IMR-90 (cell line): ENCODE results near the gene MRC1. TPM values are rescaled to one million over a fixed set of nuclear protein-coding genes. Genes with fewer than 3 reads are reported as not detected.

Experiments used
- ATAC-seq: fragments of 200-7000 bp; cut with Tn5 transposase; 2 replicates; pipeline ENCODE4 v1.9.1; 2020; ENCODE audit warnings: low read depth, mild to moderate bottlenecking, moderate library complexity
- BruUV-seq: library from RNA; stranded (reverse); fragments of 400-500 nt; replicated peaks from 2 replicates; lab custom pipeline; 2021; lab: Mats Ljungman, UMichigan
- CTCF ChIA-PET: fragments of 300-600 bp; formaldehyde crosslinking; extraction: SDS; loops from one replicate; lab custom pipeline; 2021; ENCODE audit warnings: antibody characterized with exemption; lab: Yijun Ruan, JAX
- POLR2A ChIA-PET: fragments of 300-600 bp; sonication (Branson Sonifier 250); formaldehyde crosslinking; loops from one replicate; lab custom pipeline; 2022; ENCODE audit warnings: antibody characterized with exemption; ENCODE audit not compliant: unreplicated experiment; lab: Charles Lee
- DNase-seq: peaks from one replicate; pipeline ENCODE4 v3.0.0; 2013
- H2AFZ ChIP-seq: replicated peaks from 2 replicates; pipeline ENCODE3; 2013; ENCODE audit warnings: low read length, mild to moderate bottlenecking; ENCODE audit not compliant: poor library complexity
- H2AK5ac ChIP-seq: 2 replicates; pipeline ENCODE4 v1.6.1; 2013; ENCODE audit warnings: low read depth, low read length, inconsistent platforms
- H2AK9ac ChIP-seq: replicated peaks from 2 replicates; pipeline ENCODE3; 2013; ENCODE audit warnings: mild to moderate bottlenecking, low read depth, low read length, moderate library complexity; ENCODE audit not compliant: poor library complexity
- H2BK120ac ChIP-seq: 2 replicates; pipeline ENCODE4 v1.6.1; 2013; ENCODE audit warnings: low read depth, low read length, inconsistent platforms
- H2BK15ac ChIP-seq: 3 replicates; pipeline ENCODE4 v1.6.1; 2013; ENCODE audit warnings: low read depth, low read length, inconsistent platforms
- H2BK20ac ChIP-seq: 2 replicates; pipeline ENCODE4 v1.6.1; 2013; ENCODE audit warnings: low read depth, mild to moderate bottlenecking, inconsistent platforms, low read length, moderate library complexity
- H2BK5ac ChIP-seq: 2 replicates; pipeline ENCODE4 v1.6.1; 2013; ENCODE audit warnings: mild to moderate bottlenecking, low read depth, low read length, inconsistent platforms; ENCODE audit not compliant: poor library complexity, severe bottlenecking
- H3K14ac ChIP-seq: replicated peaks from 2 replicates; pipeline ENCODE4 v1.6.1; 2013; ENCODE audit warnings: low read depth, low read length, inconsistent platforms
- H3K18ac ChIP-seq: 2 replicates; pipeline ENCODE4 v1.6.1; 2013; ENCODE audit warnings: low read depth, low read length, control low read depth
- H3K23ac ChIP-seq: 2 replicates; pipeline ENCODE4 v1.6.1; 2013; ENCODE audit warnings: low read depth, low read length, inconsistent platforms
- H3K27ac ChIP-seq: 2 replicates; pipeline ENCODE4 v1.5.1; 2013; ENCODE audit warnings: mild to moderate bottlenecking, control low read depth, low read length; ENCODE audit not compliant: insufficient read depth
- H3K27me3 ChIP-seq: 2 replicates; pipeline ENCODE4 v1.6.1; 2013; ENCODE audit warnings: low read length; ENCODE audit not compliant: control insufficient read depth, insufficient read depth
- H3K36me3 ChIP-seq: 2 replicates; pipeline ENCODE4 v1.6.1; 2013; ENCODE audit warnings: low read length, mixed read lengths; ENCODE audit not compliant: control insufficient read depth, insufficient read depth
- H3K4ac ChIP-seq: 2 replicates; pipeline ENCODE4 v1.6.1; 2013; ENCODE audit warnings: low read depth, low read length, inconsistent platforms
- H3K4me1 ChIP-seq: 2 replicates; pipeline ENCODE4 v1.6.1; 2013; ENCODE audit warnings: low read length, mixed read lengths; ENCODE audit not compliant: control insufficient read depth, insufficient read depth
- H3K4me2 ChIP-seq: 2 replicates; pipeline ENCODE4 v1.6.1; 2013; ENCODE audit warnings: low read depth, mild to moderate bottlenecking, control low read depth, low read length, moderate library complexity
- H3K4me3 ChIP-seq: 2 replicates; pipeline ENCODE4 v1.5.1; 2013; ENCODE audit warnings: low read depth, mild to moderate bottlenecking, control low read depth, low read length, moderate library complexity; ENCODE audit not compliant: insufficient read depth
- H3K56ac ChIP-seq: 2 replicates; pipeline ENCODE4 v1.6.1; 2013; ENCODE audit warnings: low read length, inconsistent platforms; ENCODE audit not compliant: insufficient read depth; ENCODE audit errors: extremely low read depth
- H3K79me1 ChIP-seq, 2 experiments: 2 replicates each; pipeline ENCODE4 v1.6.1; 2013; ENCODE audit warnings: low read length in 2 of 2, inconsistent platforms in 1 of 2, low read depth in 1 of 2
- H3K9ac ChIP-seq: 2 replicates; pipeline ENCODE4 v1.6.1; 2013; ENCODE audit warnings: low read depth, low read length, control low read depth
- H3K9me1 ChIP-seq: 2 replicates; pipeline ENCODE4 v1.6.1; 2013; ENCODE audit warnings: low read length, inconsistent platforms; ENCODE audit not compliant: insufficient read depth
- H3K9me3 ChIP-seq: 2 replicates; pipeline ENCODE4 v1.6.1; 2013; ENCODE audit warnings: low read length; ENCODE audit not compliant: control insufficient read depth, insufficient read depth
- H4K20me1 ChIP-seq: 2 replicates; pipeline ENCODE4 v1.6.1; 2013; ENCODE audit warnings: low read length, inconsistent platforms; ENCODE audit not compliant: insufficient read depth
- H4K5ac ChIP-seq: 2 replicates; pipeline ENCODE4 v1.6.1; 2013; ENCODE audit warnings: mild to moderate bottlenecking, low read depth, low read length, control low read depth
- H4K8ac ChIP-seq, 2 experiments: 2 replicates each; pipeline ENCODE4 v1.6.1; 2013; ENCODE audit warnings: low read depth in 2 of 2, low read length in 2 of 2, control low read depth in 1 of 2, inconsistent platforms in 1 of 2
- H4K91ac ChIP-seq: 2 replicates; pipeline ENCODE4 v1.6.1; 2013; ENCODE audit warnings: low read depth, low read length, inconsistent platforms; ENCODE audit not compliant: insufficient read depth
- CEBPB ChIP-seq: IDR thresholded peaks from 2 replicates; pipeline ENCODE4 v1.6.1; 2012; ENCODE audit warnings: low read depth, low read length, improper control_type of control experiment
- RFX5 ChIP-seq: IDR thresholded peaks from 2 replicates; pipeline ENCODE4 v1.8.0; 2012; ENCODE audit warnings: low read depth, mild to moderate bottlenecking, low read length, moderate library complexity
- WGBS, 2 experiments: methylation state at CpG; one replicate each; pipeline versions ENCODE4 v1.1.5 to v1.1.7; 2013; ENCODE audit warnings: missing lambda C conversion rate in 2 of 2; ENCODE audit not compliant: insufficient read length in 1 of 2; ENCODE audit errors: extremely low coverage in 2 of 2; 5-methylcytosine and 5-hydroxymethylcytosine counted together
- dilution Hi-C: fragments of 300-500 bp; cut with HindIII; formaldehyde crosslinking; loops from one replicate; pipeline ENCODE4 v1.14.3; 2018; ENCODE audit warnings: low sequenced_read_pairs; ENCODE audit not compliant: unreplicated experiment
- in situ Hi-C: fragments of 300-500 bp; cut with MboI; formaldehyde crosslinking; loops from 3 replicates; pipeline ENCODE4 v1.14.3; 2019; ENCODE audit warnings: low sequenced_read_pairs, inconsistent platforms, mixed read lengths
- intact Hi-C: fragments of 100-400 bp; cut with micrococcal nuclease; formaldehyde crosslinking; loops from 2 replicates; pipeline ENCODE4 v1.10.0; 2022
- polyA plus RNA-seq, 3 experiments: library from polyadenylated mRNA; depleted of rRNA; stranded (reverse); fragments of >200 nt; gene quantifications; 2 replicates each; pipeline ENCODE4 v1.2.3, GENCODE V29; 2012; ENCODE audit warnings: low replicate concordance in 1 of 3
- total RNA-seq: library from RNA; depleted of rRNA; stranded (reverse); fragments of >200 nt; gene quantifications from 2 replicates; pipeline ENCODE4 v1.2.3, GENCODE V29; 2012

The MRC1 gene
- total and polyA plus RNA-seq, 2 of the 4 experiments (the other 2 are of a cell fraction) = not detected

- BruUV-seq = no TSS peak
These were observed 33.5 kb downstream of the MRC1 start for GRCh38 chr10:17842641-17843040.

More at GRCh38 chr10:17842641-17843040, 33.5 kb downstream of the MRC1 start:
- H2AK9ac ChIP-seq = no peak overlapping the region
- no peak overlapping the region for H3K4ac ChIP-seq
- no peak overlapping the region for H3K18ac ChIP-seq
- POLR2A ChIA-PET = no interaction called here
- DNase-seq = no peak
- H4K91ac ChIP-seq = no peak overlapping the region
- no peak overlapping the region for H2BK120ac ChIP-seq
- intact Hi-C loops = no loop called here
- H2AK5ac ChIP-seq = no peak overlapping the region
- H3K4me1 ChIP-seq = no peaks in the 10 kb centered on the region
- H4K8ac ChIP-seq = no peak overlapping the region
- H4K20me1 ChIP-seq = no peaks in the 10 kb centered on the region
- H3K9me1 ChIP-seq = no peaks in the 10 kb centered on the region
- H3K79me1 ChIP-seq = no peaks in the 10 kb centered on the region
- no peak overlapping the region for H3K56ac ChIP-seq
- dilution Hi-C loops = no loop called here
- no peak overlapping the region for H2BK20ac ChIP-seq
- no peak overlapping the region for H3K9ac ChIP-seq
- no peaks in the 10 kb centered on the region for H3K36me3 ChIP-seq
- H3K23ac ChIP-seq = no peak overlapping the region
- no peak overlapping the region for H3K14ac ChIP-seq
- H3K4me2 ChIP-seq = no peak overlapping the region
- no CpG with 5 or more reads among the region's 5 CpGs for WGBS, 2 experiments
- no peak overlapping the region for H2BK5ac ChIP-seq
- no peak overlapping the region for H2AFZ ChIP-seq
- no peak overlapping the region for H3K4me3 ChIP-seq
- H2BK15ac ChIP-seq = no peak overlapping the region
- CTCF ChIA-PET = no interaction called here
- no peaks in the 10 kb centered on the region for H3K9me3 ChIP-seq
- H3K27me3 ChIP-seq = peaks cover 6% of the 10 kb centered on the region; the same call in 1 of the 2 replicates
- no peak overlapping the region for H3K27ac ChIP-seq
- H4K5ac ChIP-seq = no peak overlapping the region
- in situ Hi-C loops = no loop called here
- ATAC-seq = no peak
- TF ChIP-seq RFX5 = no peak
- TF ChIP-seq CEBPB = 0 out of 2 replicates have a peak, but pooled peaks have one; percentile 21
